ENCODE measurements around the gene SHISA5. TPM values are rescaled to one million over a fixed set of nuclear protein-coding genes. Genes with fewer than 3 reads are reported as not detected.

The SHISA5 gene
- total RNA-seq, 1 experiment from 2014 or later: 206 TPM

DNA sequence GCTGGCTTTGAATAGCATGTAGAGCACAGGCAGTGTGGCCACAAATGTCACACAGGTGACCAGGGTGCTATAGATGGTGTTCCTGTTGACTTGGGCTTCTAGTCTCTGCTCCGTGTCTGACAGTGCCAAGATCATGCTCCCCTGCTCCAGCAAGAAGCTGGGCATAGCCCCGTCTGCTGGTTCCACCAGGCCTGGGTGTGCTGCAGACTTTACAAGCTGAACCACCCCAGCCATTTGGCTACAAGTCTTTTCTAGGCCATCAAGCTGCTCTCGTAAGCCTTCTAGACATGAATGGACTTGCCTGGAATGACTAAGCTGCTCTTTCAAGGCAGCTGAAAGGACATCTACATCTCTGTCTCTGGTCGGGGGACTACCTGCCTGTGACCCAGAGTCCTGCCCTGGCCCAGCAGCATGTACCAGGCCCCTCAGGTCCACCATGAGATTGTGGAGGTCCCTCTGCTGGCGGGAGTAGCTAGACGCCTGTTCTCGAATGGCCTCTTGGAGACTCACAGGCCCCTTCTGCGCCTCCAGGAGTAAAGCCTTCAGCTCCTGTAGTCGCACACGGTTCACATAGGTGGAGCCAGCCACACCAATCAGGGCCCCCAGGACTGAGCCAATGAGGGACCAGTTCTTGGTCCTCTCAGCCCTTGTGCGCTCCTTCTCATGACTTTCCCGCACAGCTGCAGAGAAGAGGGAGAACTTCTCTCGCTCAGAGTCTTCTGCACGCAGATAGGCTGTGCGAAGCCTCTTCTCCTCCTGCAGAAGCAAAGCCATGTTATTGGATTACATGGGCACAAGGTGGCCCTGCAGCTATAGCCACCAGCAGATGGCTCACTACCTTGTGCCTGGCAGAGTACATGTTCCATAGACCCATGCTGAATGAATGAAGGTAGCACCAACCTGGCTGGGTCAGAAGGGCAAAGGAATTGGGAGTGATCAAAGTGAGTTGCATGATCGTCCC, 71.3 kb downstream of the SHISA5 start:
- DNase-seq (ENCODE audit: low read depth): no peak

DNA sequence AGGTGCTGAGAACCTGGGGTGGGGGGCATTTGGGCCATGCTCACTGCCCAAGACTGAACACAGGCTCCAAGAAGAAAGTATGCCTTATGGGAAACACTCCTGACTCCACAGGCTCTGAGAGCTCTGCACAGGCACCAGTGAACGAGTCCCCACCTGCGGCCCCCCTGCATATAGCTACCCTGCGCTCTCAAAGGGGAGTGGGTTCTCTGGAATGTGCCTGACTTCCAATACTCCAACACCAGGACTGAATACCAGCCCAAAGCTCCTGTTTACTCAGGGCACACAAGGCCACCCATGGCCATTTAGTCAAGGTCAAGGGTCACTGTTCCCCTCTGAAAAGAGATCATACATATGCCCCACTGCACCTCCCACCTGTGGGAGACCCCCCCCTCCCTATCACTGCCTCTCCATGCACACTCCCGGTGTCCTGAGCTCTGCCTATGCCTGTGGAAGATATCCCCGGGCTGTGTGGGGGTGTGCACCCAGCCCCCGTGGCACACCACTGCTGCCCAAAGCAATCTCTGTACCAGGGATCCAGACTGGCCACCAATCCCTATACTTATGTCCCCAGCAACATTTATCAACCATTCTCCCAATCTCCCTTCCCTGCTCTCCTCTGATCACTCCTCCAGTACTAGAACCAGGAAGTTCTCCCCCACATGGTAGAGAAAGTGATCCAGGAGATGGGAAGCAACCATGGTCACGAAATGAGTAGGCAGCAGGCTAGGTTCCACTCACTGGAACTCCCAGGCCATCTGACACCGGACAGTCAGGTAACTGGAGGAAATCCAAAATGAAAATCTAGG, 72.5 kb downstream of the SHISA5 start:
- no peak for DNase-seq (ENCODE audit: low read depth)

DNA sequence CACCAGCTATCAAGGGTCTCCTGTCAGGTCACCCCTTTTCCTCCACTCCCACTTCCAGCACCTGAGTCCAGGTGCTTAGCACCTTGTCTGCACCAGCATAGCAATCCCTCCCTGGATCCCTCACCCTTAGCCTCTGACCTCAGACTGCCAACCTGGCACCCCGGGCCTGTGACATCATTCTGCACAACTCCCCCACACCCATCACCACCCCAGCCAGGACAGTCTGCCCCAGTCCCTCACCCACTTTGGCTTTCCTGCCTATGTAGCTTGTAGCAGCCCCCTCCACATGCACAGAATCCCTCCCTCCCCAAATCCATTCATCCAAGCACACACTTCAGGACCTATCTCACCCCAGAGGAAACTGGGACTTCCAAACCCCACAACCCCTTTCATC, 73.3 kb downstream of the SHISA5 start:
- DNase-seq (ENCODE audit: low read depth): no peak

DNA sequence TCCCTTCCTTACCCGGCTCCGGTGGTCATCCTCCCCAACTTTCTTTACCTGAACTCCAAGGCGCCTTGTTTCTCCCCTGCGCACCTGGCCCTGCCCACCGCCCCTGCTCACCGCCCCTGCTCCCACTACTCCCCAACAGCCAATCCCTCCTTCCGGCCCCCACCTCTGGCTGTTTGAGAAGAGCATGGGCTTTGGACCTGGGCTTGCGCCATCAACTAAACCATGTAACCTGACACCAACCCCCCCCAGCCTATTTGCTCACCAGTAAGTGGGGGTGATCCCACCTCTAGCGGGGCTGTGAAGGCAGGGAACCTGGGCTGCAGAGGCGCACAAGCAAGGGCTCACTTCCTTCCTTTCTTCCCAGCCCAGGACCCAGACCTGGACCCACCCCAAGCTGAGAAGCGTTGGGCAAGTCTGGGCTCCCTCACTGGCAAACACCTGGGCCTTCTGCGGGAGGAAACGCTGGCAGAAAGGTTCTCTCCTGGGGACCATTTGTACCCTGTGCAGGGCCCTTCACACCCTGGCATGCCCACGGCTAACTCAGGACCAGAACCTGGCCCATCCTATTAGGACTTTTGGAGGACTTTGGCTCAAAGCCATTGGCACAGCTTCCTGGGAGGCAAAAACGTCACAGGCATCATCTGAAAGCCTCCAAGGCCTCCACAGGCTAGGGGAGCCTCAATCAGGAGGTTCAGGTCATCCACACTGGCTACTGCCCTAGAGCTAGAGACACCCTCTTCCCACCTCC, 73.8 kb downstream of the SHISA5 start, which contains the start of gene PLXNB1:
PLXNB1 (minus strand) TSS at position 127 of the 748 bp plus-strand sequence. CDS start 5,475 bp downstream, outside the sequence.
- peak; percentile 67 for DNase-seq (ENCODE audit: low read depth)

DNA sequence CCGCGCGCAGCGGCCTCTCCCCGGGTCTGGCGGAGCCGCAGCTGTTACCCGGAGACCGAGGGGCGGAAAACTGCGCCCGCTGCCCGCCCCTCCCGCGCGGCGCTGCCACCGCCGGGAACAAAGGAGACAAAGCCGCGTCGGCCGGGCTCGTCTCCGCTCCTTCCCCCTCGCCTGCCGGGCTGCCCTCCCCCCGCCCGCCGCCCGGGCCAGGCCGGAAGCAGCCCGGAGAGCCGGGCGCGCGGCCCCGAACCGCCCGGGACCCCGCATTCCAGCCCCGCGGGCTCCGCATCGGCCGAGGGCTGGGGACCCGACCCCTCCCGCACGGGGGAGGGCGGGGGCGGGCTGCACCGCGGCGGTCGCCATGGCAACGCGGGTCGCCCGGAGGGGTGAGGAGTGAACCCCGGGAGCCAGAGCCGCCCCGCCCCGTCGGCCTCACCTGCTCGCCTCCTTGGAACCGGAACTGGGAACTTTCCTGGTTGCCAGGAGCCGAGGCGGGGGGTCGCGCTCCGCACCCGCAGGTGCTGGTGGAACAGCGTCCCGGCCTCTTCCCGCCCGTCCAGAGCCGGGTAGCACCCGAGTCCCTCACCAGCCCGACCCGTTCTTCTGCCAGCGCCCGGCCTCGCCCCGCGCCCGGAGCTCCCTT, 74.5 kb downstream of the SHISA5 start:
- DNase-seq (ENCODE audit: low read depth): peak; percentile 38

DNA sequence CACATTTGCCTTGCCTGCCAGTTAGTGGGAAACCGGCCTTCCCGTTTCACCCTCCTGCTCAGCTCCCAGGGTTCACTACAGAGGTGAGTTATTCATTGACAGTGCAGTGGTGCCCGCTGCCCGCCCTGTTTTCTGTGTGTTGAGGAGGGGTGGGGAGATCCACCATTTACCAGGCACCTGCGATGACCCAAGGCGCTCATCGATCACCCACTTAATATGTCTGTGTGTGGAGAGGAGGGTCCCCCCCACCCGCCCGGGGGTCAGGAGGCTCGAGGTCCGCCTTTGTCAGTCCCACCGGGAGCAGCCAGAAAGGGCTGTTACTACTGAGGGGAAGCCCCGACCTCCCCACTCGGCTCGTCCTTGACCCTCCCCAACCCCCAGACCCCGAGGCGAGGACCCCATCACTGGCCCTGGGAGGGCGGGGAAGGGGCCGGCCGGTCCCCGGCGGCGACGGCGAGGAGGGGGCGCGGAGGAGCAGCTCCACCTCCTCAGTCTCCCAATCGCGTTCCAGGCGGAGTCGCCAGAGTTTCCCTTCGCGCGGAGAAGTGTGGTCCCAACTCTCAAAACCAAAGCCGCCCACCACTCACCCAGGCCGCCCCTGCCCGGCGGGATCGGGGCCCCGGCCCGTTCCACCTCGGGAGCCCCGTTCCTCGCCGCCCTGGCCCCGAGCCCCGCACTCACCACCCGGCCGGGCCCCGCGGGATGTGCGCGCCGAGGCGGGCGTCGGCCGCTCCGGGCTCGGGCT, 75.2 kb downstream of the SHISA5 start:
- DNase-seq (ENCODE audit: low read depth): no peak

DNA sequence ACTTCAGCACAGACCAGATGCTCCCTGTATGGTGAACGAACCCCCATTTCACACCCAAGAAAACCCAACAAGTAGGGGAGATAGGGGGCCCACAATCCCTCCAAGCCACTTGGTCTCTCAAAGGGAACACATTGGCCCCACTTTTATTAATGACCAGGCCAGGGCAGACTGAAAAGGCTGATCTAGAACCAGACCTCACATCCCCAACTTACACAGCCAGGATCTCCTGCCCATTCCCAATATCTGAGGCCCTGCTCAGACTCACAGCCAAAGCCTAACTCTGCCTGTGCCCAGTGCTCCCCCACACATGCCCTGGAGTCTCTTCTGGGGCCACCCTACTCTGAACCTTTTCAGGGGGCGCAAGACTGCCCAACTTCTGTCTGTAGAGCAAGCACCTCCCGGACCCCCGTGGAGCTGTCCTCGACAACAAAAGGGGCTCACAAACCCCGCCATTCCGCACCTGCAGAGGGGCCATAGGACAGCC, 75.8 kb downstream of the SHISA5 start:
- DNase-seq (ENCODE audit: low read depth): no peak

DNA sequence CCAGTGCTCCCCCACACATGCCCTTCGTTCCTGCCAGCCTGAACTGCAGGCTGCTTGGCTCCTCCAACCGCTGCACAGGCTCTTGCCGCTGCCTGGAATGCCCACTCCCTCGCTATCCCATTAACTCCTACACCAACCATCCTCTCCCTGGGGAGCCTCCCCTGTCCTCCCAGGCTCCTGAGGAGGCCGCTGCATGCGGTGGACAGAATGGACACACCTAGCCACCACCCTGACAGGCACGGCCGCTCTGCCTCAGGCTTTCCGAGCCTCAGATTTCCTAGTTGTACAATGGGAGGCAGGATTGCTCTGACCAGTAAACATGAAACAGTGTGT, 76.4 kb downstream of the SHISA5 start:
- DNase-seq (ENCODE audit: low read depth): no peak

DNA sequence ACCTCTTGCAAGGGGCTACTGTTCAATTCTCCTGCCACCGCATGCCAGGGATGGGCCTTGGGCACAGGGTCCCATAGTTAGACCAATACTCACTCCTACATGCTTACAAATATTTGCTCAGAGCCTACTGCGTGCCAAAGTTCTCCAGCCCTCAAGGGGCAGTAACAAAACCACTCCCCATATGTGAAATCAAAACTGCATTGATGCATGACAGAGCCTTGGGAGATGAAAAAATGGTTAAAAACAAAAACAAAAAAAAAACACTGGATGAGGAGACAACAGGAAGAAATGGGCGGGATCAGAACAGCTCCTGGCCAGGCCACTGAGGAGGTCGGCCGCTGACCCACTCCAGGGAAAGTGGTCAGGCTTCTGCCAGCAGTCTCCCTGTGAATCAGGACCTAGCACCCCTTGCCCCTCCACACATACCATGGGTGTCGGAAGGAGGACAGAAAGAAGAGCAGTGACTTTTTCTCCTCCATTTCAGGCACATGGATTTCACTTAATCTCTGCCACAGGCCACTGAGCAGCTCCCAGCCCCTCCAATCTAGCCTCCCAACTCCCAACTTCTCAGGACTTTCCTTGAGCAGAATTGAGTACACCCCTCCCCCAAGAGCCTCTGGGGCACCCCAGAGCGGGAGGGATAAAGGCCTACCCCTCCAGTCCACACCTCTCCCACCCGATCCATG, 76.9 kb downstream of the SHISA5 start:
- no peak for DNase-seq (ENCODE audit: low read depth)

DNA sequence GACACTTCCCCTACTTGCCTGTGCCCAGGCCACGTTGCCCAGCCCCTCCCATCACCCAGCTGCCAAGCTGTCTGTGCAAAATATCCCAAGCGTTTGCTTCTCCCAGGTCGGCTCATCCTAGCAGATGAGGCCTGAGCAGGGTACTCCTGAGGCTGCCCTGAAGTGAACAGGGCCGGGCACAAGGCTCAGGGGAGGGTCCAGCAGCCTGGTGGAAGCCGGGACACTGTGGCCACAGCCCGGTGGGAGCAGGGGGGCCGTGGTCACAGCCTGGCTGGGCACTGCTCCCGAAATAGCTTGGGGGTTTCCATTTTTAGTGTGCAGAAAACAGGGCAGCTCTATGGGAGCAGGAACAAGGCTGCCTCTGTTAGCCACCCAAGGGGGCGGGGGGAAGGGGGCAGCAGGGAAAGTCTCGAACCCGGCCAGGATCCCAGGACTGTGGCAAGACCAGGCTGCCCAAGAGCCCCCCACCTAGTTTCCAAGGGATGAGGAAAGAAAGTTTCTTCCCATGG, 77.5 kb downstream of the SHISA5 start:
- DNase-seq (ENCODE audit: low read depth): no peak

DNA sequence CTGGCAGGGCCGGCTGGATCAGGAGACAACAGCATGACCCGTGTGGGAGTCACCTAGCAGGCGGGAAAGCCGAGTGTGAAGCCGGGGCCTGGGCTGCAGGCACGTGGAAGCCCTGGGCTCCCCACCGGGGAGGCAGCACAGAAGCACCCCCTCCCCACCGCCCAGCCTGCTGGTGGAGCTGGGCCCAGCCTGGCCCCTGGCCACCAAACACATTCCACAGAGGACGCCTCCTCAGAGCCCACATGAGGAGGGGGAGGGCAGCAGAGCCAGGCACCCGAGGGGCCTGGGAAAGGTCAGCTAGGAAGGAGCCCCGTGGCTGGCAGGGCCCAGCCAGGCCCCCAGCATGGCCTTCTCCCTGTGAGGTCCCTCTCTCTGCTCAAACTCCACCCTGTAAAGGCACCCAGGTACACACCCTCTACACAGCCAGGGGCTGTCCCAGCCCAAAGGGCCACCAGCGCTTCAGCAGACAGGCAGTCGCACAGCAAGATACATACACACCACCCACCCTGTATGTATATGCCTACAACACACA, 78.6 kb downstream of the SHISA5 start:
- no peak for DNase-seq (ENCODE audit: low read depth)

DNA sequence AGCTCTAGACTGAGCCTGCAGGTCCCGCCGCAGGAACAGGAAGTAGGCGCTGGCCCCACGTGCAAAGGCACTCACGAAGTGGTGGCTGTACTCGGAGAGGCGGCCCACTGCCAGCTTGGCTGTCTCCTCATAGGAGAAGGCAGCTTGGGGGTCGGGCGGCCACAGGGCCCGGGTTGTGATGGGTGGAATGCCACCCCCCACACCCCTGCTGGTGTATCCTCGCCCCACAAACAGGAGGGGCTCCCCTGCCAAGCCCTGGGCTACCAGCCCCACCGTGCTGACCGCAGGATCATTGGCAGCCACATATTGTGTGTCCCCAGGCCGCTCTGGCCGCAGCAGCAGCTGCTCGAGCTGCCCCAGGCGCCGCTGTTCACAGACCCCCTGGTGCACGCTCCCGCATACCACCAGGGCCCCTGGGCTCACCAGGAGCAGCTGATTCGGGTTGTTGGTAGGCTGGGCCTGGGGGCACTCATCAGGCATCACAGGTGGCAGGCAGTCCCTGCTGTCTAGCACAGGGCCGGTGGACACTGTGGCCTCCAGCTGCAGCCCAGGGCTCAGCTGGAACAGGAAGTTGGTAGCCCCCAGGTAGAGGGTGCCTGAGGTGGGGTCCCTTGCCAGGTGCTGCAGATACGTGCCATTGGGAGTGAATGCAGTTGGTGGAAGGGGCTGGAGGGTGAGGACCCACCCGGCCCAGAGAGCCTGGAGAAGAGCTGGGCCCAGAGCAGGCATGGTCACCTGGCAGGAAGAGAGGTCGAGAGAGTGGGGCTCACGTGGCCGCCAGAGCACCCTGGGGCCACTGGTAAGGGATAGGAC, 79.9 kb downstream of the SHISA5 start:
- no peak for DNase-seq (ENCODE audit: low read depth)

DNA sequence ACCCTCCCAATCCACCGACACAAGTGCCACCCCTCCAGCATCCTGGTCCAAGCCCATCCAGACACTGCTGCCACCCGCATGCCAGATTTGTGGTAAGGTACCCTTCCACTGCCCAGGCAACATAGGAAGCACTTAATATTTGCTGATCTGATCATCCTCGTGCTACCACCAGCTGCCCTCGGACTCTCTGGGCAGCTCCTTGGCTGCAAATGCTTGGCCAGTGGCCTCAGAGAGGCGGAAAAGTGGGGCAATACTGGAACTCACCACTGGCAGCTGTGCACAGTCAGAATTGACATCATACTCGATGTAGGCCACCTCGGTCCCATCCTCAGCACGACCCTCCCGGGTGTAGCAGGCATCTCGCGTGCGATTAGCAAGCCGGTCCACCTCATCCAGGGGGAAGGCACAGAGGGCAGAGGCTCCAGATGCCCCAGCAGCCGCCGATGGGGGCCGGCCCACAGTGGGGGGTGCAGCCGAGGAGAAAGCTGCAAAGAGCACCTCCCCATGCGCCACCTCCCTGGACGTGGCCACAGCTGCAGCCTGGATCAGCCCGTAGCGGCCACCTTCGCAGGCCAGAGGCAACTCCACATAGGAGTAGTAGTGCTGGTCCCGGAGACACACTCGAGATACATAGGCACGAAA, 80.6 kb downstream of the SHISA5 start:
- no peak for DNase-seq (ENCODE audit: low read depth)

DNA sequence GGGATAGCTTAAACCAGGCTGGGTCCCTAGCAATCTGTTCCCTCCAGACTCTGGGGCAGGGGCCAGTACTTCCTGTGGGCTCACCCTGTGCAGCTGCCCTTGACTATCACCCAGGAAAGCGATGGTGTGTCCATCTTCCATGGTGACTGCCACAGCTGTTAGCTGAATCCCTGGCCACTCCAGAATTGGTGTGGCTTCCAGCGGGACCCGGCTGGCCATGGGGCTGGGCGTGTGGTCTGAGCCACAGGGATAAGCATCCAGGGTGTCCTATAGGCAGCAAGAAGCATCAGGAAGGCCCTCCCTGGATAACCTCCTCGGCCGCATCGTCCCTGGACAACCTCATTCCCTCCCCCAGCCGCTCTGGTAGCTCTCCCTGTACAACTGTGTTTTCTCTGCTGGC, 81.3 kb downstream of the SHISA5 start:
- no peak for DNase-seq (ENCODE audit: low read depth)

DNA sequence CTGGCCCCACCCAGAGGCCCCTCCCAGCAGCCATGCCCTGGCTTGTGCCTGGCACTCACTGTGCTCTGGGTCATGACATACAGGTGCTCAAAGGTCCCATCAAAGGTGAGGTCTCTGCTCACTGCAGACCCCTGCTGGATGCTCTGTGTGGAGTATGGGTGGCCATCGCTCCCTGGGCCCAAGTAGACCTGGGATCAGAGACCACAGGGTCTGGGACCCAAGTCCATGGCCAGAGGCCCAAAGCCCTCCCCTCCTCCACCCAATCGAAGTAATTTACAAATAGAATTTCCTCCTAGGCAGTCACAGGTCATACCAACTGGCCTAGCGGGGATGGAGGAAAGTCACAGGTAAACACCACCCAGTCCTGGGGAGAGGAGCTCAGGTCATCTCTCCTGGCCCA, 81.7 kb downstream of the SHISA5 start:
- DNase-seq (ENCODE audit: low read depth): no peak

DNA sequence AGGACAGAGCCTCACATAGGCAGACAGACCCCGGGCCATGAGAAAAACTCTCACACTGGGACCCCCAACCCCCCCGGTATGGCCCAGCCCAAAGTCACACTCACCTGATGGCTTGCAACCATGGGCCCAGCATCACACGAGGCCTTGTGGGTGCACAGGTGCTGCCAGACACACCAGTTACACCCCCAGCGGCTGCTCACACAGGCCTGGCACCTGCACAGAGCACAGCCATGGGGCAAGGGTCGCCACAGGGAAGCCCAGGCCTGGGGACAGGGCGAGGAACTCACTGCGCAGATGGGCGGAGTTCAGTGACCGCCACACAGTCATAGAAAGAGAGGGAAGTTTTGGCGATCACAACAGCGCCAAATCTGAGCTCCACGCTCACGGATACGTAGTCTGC, 83.4 kb downstream of the SHISA5 start:
- DNase-seq (ENCODE audit: low read depth): no peak

DNA sequence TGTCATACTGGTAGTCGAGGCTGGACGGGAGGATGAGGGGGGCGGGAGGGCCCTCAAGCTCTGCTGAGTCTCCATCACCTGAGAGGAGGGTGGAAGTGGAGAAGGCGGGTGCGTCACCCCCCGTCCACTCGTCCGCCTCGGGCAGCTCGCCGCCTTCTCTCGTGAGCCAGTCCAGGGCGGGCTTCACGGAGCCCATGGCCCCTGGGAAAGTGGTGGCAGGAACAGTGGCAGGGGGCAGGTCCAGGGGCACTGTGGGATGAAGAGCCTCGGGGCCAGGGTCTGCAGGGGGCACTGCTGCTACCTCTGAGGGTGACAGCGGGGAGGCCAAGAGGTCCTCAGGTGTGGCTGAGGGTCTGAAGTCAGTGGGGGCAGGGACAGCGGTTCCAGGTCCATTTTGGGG, 84.4 kb downstream of the SHISA5 start:
- no peak for DNase-seq (ENCODE audit: low read depth)

DNA sequence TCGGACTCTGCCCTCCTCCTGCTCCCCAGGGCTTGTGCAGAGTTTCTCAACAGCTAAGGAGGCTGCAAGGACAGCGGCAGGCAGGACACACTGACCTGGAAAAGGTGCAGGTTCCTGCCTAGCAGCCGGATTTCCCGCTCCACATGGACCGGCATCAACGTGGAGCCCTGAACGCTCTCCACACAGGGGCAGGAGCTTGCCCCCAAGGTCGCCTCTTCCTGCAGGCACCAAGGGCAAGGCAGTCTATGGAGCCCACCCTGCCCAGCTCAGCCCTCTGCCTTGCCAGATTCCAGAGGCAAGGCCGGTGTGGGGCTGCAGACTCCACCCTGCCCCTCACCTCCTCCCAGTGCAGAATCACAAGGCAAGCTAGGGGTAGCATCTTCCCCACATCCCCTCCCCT, 84.8 kb downstream of the SHISA5 start:
- DNase-seq (ENCODE audit: low read depth): no peak

Data from HT1080 (cell line).